RPMI7951 (cell line): Measurements from ENCODE around the gene CNTNAP2. TPM values are rescaled to one million over a fixed set of nuclear protein-coding genes. Genes with fewer than 3 reads are reported as not detected.
A peak's percentile ranks its signal among the peaks of the same experiment; 100 is the strongest.

ENCODE experiments used
- DNase-seq: peaks from one replicate; pipeline ENCODE4 v3.0.0-alpha.2; 2012; ENCODE audit warnings: low read depth
- total RNA-seq: library from RNA; depleted of rRNA; stranded (reverse); fragments of >200 nt; shearing (Covaris generic); gene quantifications from 2 replicates; pipeline ENCODE4 v1.2.3, GENCODE V29; 2014

CNTNAP2 gene
- total RNA-seq, 1 experiment from 2014 or later: not detected

- peak; percentile 1 for DNase-seq
Measured at GRCh38 chr7:147833557-147833956, 1717.0 kb downstream of the CNTNAP2 start.

GRCh38 chr7:147833970-147834369 lies 1717.4 kb downstream of the CNTNAP2 start:
- DNase-seq: peak; percentile 3

GRCh38 chr7:147852833-147853232 lies 1736.2 kb downstream of the CNTNAP2 start:
- no peak for DNase-seq

GRCh38 chr7:147857152-147858140 lies 1740.8 kb downstream of the CNTNAP2 start:
- no peak for DNase-seq

GRCh38 chr7:147858421-147858820 lies 1741.8 kb downstream of the CNTNAP2 start:
- DNase-seq: no peak

GRCh38 chr7:147859033-147859432 lies 1742.4 kb downstream of the CNTNAP2 start:
- DNase-seq: no peak

- DNase-seq: no peak
Measured at GRCh38 chr7:147859486-147859885, 1742.9 kb downstream of the CNTNAP2 start.

- DNase-seq: no peak
Measured at GRCh38 chr7:147861058-147861716, 1744.6 kb downstream of the CNTNAP2 start.

GRCh38 chr7:147861945-147862344 lies 1745.3 kb downstream of the CNTNAP2 start:
- DNase-seq: no peak

GRCh38 chr7:147869456-147869855 lies 1752.9 kb downstream of the CNTNAP2 start:
- DNase-seq: no peak

- DNase-seq: no peak
Measured at GRCh38 chr7:147878912-147879661, 1762.5 kb downstream of the CNTNAP2 start.

GRCh38 chr7:147885869-147886268 lies 1769.3 kb downstream of the CNTNAP2 start:
- DNase-seq: no peak

- no peak for DNase-seq
Measured at GRCh38 chr7:147894271-147894670, 1777.7 kb downstream of the CNTNAP2 start.

- no peak for DNase-seq
Measured at GRCh38 chr7:147896121-147896520, 1779.5 kb downstream of the CNTNAP2 start.

- no peak for DNase-seq
Measured at GRCh38 chr7:147903536-147904218, 1787.1 kb downstream of the CNTNAP2 start.

- DNase-seq: no peak
Measured at GRCh38 chr7:147904219-147904576, 1787.6 kb downstream of the CNTNAP2 start.

GRCh38 chr7:147909431-147910148 lies 1793.0 kb downstream of the CNTNAP2 start:
- DNase-seq: no peak

GRCh38 chr7:147911201-147911601 lies 1794.6 kb downstream of the CNTNAP2 start:
- no peak for DNase-seq

GRCh38 chr7:147912291-147912690 lies 1795.7 kb downstream of the CNTNAP2 start:
- no peak for DNase-seq

GRCh38 chr7:147912946-147913638 lies 1796.5 kb downstream of the CNTNAP2 start:
- no peak for DNase-seq
